ENCODE measurements around the gene EYS.
"Not testable (repeated sequence)": the region's sequence is repeated elsewhere in the genome, so short reads cannot be mapped to it uniquely, and the experiment has no call there.

The EYS gene

GRCh38 chr6:65631711-65632110 lies 75.3 kb downstream of the EYS start:
- no peak for DNase-seq

- DNase-seq: not testable (repeated sequence)
These were observed 79.5 kb downstream of the EYS start for GRCh38 chr6:65627434-65627999.

- DNase-seq: no peak
These were observed 80.0 kb downstream of the EYS start for GRCh38 chr6:65627015-65627414.

- DNase-seq: no peak
These were observed 83.5 kb downstream of the EYS start for GRCh38 chr6:65623566-65623965.

GRCh38 chr6:65610746-65611145 lies 96.3 kb downstream of the EYS start:
- no peak for DNase-seq

- DNase-seq: no peak
These were observed 111.5 kb downstream of the EYS start for GRCh38 chr6:65595540-65595939.

- DNase-seq: no peak
These were observed 136.7 kb downstream of the EYS start for GRCh38 chr6:65570340-65570739.

- no peak for DNase-seq
These were observed 137.5 kb downstream of the EYS start for GRCh38 chr6:65569505-65569904.

GRCh38 chr6:65569056-65569455 lies 138.0 kb downstream of the EYS start:
- not testable (repeated sequence) for DNase-seq

- no peak for DNase-seq
These were observed 140.9 kb downstream of the EYS start for GRCh38 chr6:65566117-65566516.

- DNase-seq: no peak
These were observed 149.0 kb downstream of the EYS start for GRCh38 chr6:65558071-65558470.

GRCh38 chr6:65557224-65557623 lies 149.8 kb downstream of the EYS start:
- DNase-seq: no peak

- DNase-seq: no peak
These were observed 160.1 kb downstream of the EYS start for GRCh38 chr6:65546894-65547293.

- DNase-seq: no peak
These were observed 161.1 kb downstream of the EYS start for GRCh38 chr6:65545920-65546319.

GRCh38 chr6:65538644-65539043 lies 168.4 kb downstream of the EYS start:
- no peak for DNase-seq

GRCh38 chr6:65537600-65537999 lies 169.4 kb downstream of the EYS start:
- no peak for DNase-seq

- no peak for DNase-seq
These were observed 175.5 kb downstream of the EYS start for GRCh38 chr6:65531533-65531932.

- DNase-seq: no peak
These were observed 182.8 kb downstream of the EYS start for GRCh38 chr6:65524232-65524631.

GRCh38 chr6:65505736-65506135 lies 201.3 kb downstream of the EYS start:
- no peak for DNase-seq

GRCh38 chr6:65501045-65501444 lies 206.0 kb downstream of the EYS start:
- DNase-seq: no peak

- not testable (repeated sequence) for DNase-seq
These were observed 223.4 kb downstream of the EYS start for GRCh38 chr6:65483652-65484051.

GRCh38 chr6:65469650-65470049 lies 237.4 kb downstream of the EYS start:
- DNase-seq: peak in 1 of 2 donors; percentile 13

- DNase-seq: no peak
These were observed 238.7 kb downstream of the EYS start for GRCh38 chr6:65468307-65468706.

- DNase-seq: no peak
These were observed 245.9 kb downstream of the EYS start for GRCh38 chr6:65461121-65461520.

GRCh38 chr6:65452333-65452732 lies 254.7 kb downstream of the EYS start:
- no peak for DNase-seq

- DNase-seq: no peak
These were observed 256.6 kb downstream of the EYS start for GRCh38 chr6:65450451-65450850.

Data from hippocampal formation (tissue), 2 donors.